GM19452 (cell line): Measurements from ENCODE around the gene ABCA10.
"Not testable (repeated sequence)": the region's sequence is repeated elsewhere in the genome, so short reads cannot be mapped to it uniquely, and the experiment has no call there.

Source experiments
- ATAC-seq: cut with Tn5 transposase; IDR thresholded peaks from one replicate; pipeline ENCODE4 v1.9.1; 2021; ENCODE audit not compliant: unreplicated experiment

The ABCA10 gene

GRCh38 chr17:69231521-69231920, 2.9 kb upstream of the ABCA10 start:
- ATAC-seq: no peak

GRCh38 chr17:69230939-69231338, 2.3 kb upstream of the ABCA10 start:
- ATAC-seq: no peak

- no peak for ATAC-seq
These were observed 606 bp downstream of the ABCA10 start for GRCh38 chr17:69228018-69228417.

- ATAC-seq: no peak
These were observed 1.1 kb downstream of the ABCA10 start for GRCh38 chr17:69227541-69227940.

- no peak for ATAC-seq
These were observed 4.8 kb downstream of the ABCA10 start for GRCh38 chr17:69223809-69224208.

GRCh38 chr17:69222707-69223258, 5.8 kb downstream of the ABCA10 start:
- ATAC-seq: no peak

- no peak for ATAC-seq
These were observed 8.5 kb downstream of the ABCA10 start for GRCh38 chr17:69220098-69220497.

GRCh38 chr17:69218986-69219385, 9.6 kb downstream of the ABCA10 start:
- no peak for ATAC-seq

- ATAC-seq: no peak
These were observed 15.4 kb downstream of the ABCA10 start for GRCh38 chr17:69213059-69213813.

- ATAC-seq: no peak
These were observed 20.0 kb downstream of the ABCA10 start for GRCh38 chr17:69208640-69209039.

- ATAC-seq: no peak
These were observed 21.5 kb downstream of the ABCA10 start for GRCh38 chr17:69207151-69207550.

GRCh38 chr17:69198238-69198637, 30.4 kb downstream of the ABCA10 start:
- no peak for ATAC-seq

GRCh38 chr17:69196105-69196653, 32.4 kb downstream of the ABCA10 start:
- ATAC-seq: not testable (repeated sequence)

- no peak for ATAC-seq
These were observed 35.9 kb downstream of the ABCA10 start for GRCh38 chr17:69192754-69193153.

GRCh38 chr17:69188796-69189195, 39.8 kb downstream of the ABCA10 start:
- no peak for ATAC-seq

GRCh38 chr17:69188064-69188463, 40.6 kb downstream of the ABCA10 start:
- ATAC-seq: no peak

- no peak for ATAC-seq
These were observed 41.3 kb downstream of the ABCA10 start for GRCh38 chr17:69187294-69187693.

- ATAC-seq: no peak
These were observed 49.2 kb downstream of the ABCA10 start for GRCh38 chr17:69179227-69179952.

- ATAC-seq: no peak
These were observed 52.2 kb downstream of the ABCA10 start for GRCh38 chr17:69176457-69176795.

GRCh38 chr17:69175625-69176456, 52.8 kb downstream of the ABCA10 start:
- ATAC-seq: no peak

GRCh38 chr17:69175262-69175624, 53.4 kb downstream of the ABCA10 start:
- ATAC-seq: no peak
